ENCODE data around the gene KRT32. TPM values are rescaled to one million over a fixed set of nuclear protein-coding genes. Genes with fewer than 3 reads are reported as not detected.

KRT32 gene
- total RNA-seq, 1 donor from 2014 or later: not detected

DNA sequence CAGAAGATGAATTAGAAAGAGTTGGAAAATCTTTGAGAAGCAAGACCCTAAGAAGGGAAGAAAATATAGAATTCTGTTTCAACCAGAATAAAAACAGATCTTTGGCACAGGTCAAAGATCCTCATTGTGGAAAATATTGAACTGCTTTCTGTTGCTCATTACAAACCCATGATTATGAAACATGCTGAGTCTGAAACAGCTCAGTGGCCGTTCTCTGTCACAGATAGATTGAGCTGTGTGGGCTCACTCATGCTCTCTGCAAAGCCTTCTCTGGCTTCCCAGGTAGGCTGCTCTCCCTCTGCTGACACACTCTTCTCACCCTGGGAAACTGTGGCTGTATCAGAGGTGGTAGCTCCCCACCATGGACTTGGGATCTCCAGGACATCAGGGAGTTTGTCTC lies 23.0 kb downstream of the KRT32 start:
- no peak overlapping the region for H3K27ac Mint-ChIP-seq (ENCODE audit: unreplicated experiment)
- Histone ChIP-seq H2AFZ (ENCODE audit: low read depth, low read length) (no peak overlapping the region), H3K4me2 (ENCODE audit: low read length) (no peak overlapping the region), H3K27ac (ENCODE audit: low read depth, low read length) (no peak overlapping the region), H3K9ac (ENCODE audit: low read length) (no peak overlapping the region), H3K27me3 (ENCODE audit: insufficient read depth, low read length) (no peaks in the 10 kb centered on the region), H3K4me3 (ENCODE audit: insufficient read depth, low read depth, low read length) (no peak overlapping the region), H3K9me3 (ENCODE audit: insufficient read depth, low read depth, low read length) (no peaks in the 10 kb centered on the region), H3K36me3 (ENCODE audit: insufficient read depth, low read length) (no peaks in the 10 kb centered on the region), H3K4me1 (ENCODE audit: insufficient read depth, low read length) (peaks cover 6% of the 10 kb centered on the region), H4K20me1 (ENCODE audit: insufficient read depth, low read length) (no peaks in the 10 kb centered on the region), H3K79me2 (ENCODE audit: insufficient read depth, low read length) (no peaks in the 10 kb centered on the region)
- DNase-seq (ENCODE audit: low read depth): no peak
- FAIRE-seq: no peak
- no peak overlapping the region for H3K4me3 Mint-ChIP-seq (ENCODE audit: unreplicated experiment)
- peaks cover 1% of the 10 kb centered on the region for H3K9me3 Mint-ChIP-seq (ENCODE audit: unreplicated experiment)
- TF ChIP-seq EZH2 (IDR thresholded peaks at IDR 0.05; ENCODE audit: insufficient read depth, low read length): no peak
- H3K4me1 Mint-ChIP-seq (ENCODE audit: low read depth, unreplicated experiment): peaks cover 4% of the 10 kb centered on the region
- no peaks in the 10 kb centered on the region for H3K36me3 Mint-ChIP-seq (ENCODE audit: low read depth, unreplicated experiment)
- H3K27me3 Mint-ChIP-seq (ENCODE audit: low read depth, unreplicated experiment): peaks cover 36% of the 10 kb centered on the region

DNA sequence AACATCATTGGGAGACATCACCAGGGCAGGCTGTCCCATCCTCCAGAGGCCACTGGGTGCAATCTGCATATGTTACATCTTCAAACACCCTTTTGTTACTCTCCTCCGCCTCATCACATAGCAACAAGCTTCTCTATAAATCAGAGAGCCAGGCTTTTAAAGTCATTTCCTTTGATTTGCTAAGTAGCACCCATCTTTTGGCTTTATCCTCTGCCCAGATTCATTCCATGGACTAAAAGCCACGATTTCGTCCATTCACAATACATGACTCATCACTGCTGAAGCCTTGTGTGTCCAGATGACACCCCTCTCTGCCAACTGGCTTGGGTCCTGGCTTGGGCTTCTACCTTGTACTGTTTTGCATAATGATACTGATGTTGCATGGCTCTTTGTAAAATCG lies 24.4 kb downstream of the KRT32 start:
- H3K27ac Mint-ChIP-seq (ENCODE audit: unreplicated experiment): no peak overlapping the region
- TF ChIP-seq EZH2 (IDR thresholded peaks at IDR 0.05; ENCODE audit: insufficient read depth, low read length): no peak
- TF ChIP-seq, protein P1, sequence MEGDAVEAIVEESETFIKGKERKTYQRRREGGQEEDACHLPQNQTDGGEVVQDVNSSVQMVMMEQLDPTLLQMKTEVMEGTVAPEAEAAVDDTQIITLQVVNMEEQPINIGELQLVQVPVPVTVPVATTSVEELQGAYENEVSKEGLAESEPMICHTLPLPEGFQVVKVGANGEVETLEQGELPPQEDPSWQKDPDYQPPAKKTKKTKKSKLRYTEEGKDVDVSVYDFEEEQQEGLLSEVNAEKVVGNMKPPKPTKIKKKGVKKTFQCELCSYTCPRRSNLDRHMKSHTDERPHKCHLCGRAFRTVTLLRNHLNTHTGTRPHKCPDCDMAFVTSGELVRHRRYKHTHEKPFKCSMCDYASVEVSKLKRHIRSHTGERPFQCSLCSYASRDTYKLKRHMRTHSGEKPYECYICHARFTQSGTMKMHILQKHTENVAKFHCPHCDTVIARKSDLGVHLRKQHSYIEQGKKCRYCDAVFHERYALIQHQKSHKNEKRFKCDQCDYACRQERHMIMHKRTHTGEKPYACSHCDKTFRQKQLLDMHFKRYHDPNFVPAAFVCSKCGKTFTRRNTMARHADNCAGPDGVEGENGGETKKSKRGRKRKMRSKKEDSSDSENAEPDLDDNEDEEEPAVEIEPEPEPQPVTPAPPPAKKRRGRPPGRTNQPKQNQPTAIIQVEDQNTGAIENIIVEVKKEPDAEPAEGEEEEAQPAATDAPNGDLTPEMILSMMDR (IDR thresholded peaks at IDR 0.05; ENCODE audit: insufficient read depth, low read depth, low read length): no peak
- peak; percentile 76 for DNase-seq (ENCODE audit: low read depth)

GRCh38 chr17:41440531-41441033 lies 26.6 kb downstream of the KRT32 start, which contains the start of gene KRT38:
TSS of gene KRT38 (minus strand) at chr17:41440983. CDS start at chr17:41440921, 62 bp downstream.
- no peak within 1 kb of the TSS for H2AFZ ChIP-seq (ENCODE audit: low read depth, low read length)
- H3K9me3 ChIP-seq (ENCODE audit: insufficient read depth, low read depth, low read length): no peaks in the 10 kb centered on the region
- no peak within 1 kb of the TSS for H3K4me2 ChIP-seq (ENCODE audit: low read length)
- FAIRE-seq (no peak), DNase-seq (ENCODE audit: low read depth) (no peak)
- H3K27ac Mint-ChIP-seq (ENCODE audit: unreplicated experiment): no peak within 1 kb of the TSS
- H3K27ac ChIP-seq (ENCODE audit: low read depth, low read length): no peak within 1 kb of the TSS
- H3K79me2 ChIP-seq (ENCODE audit: insufficient read depth, low read length): no peaks in the 10 kb centered on the region
- peaks cover 1% of the 10 kb centered on the region for H3K9me3 Mint-ChIP-seq (ENCODE audit: unreplicated experiment)
- no peak within 1 kb of the TSS for H3K9ac ChIP-seq (ENCODE audit: low read length)
- no peaks in the 10 kb centered on the region for H3K36me3 Mint-ChIP-seq (ENCODE audit: low read depth, unreplicated experiment)
- H4K20me1 ChIP-seq (ENCODE audit: insufficient read depth, low read length): no peaks in the 10 kb centered on the region
- no peak within 1 kb of the TSS for H3K4me3 ChIP-seq (ENCODE audit: insufficient read depth, low read depth, low read length)
- H3K36me3 ChIP-seq (ENCODE audit: insufficient read depth, low read length): no peaks in the 10 kb centered on the region
- peaks cover 45% of the 10 kb centered on the region for H3K27me3 Mint-ChIP-seq (ENCODE audit: low read depth, unreplicated experiment)
- H3K4me1 ChIP-seq (ENCODE audit: insufficient read depth, low read length): no peaks in the 10 kb centered on the region
- H3K4me1 Mint-ChIP-seq (ENCODE audit: low read depth, unreplicated experiment): peaks cover 1% of the 10 kb centered on the region
- TF ChIP-seq, protein P1 (IDR thresholded peaks at IDR 0.05; ENCODE audit: insufficient read depth, low read depth, low read length): no peak
- TF ChIP-seq EZH2 (IDR thresholded peaks at IDR 0.05; ENCODE audit: insufficient read depth, low read length): no peak
- H3K27me3 ChIP-seq (ENCODE audit: insufficient read depth, low read length): no peaks in the 10 kb centered on the region
- H3K4me3 Mint-ChIP-seq (ENCODE audit: unreplicated experiment): no peak within 1 kb of the TSS

More for the DNA sequence above, 24.4 kb downstream of the KRT32 start:
- Histone ChIP-seq H3K27ac (ENCODE audit: low read depth, low read length) (no peak overlapping the region), H3K4me1 (ENCODE audit: insufficient read depth, low read length) (peaks cover 6% of the 10 kb centered on the region), H3K36me3 (ENCODE audit: insufficient read depth, low read length) (no peaks in the 10 kb centered on the region), H3K9me3 (ENCODE audit: insufficient read depth, low read depth, low read length) (no peaks in the 10 kb centered on the region), H2AFZ (ENCODE audit: low read depth, low read length) (no peak overlapping the region), H3K4me3 (ENCODE audit: insufficient read depth, low read depth, low read length) (no peak overlapping the region), H3K4me2 (ENCODE audit: low read length) (no peak overlapping the region), H4K20me1 (ENCODE audit: insufficient read depth, low read length) (no peaks in the 10 kb centered on the region), H3K79me2 (ENCODE audit: insufficient read depth, low read length) (no peaks in the 10 kb centered on the region), H3K27me3 (ENCODE audit: insufficient read depth, low read length) (no peaks in the 10 kb centered on the region), H3K9ac (ENCODE audit: low read length) (no peak overlapping the region)
- no peaks in the 10 kb centered on the region for H3K36me3 Mint-ChIP-seq (ENCODE audit: low read depth, unreplicated experiment)
- H3K4me3 Mint-ChIP-seq (ENCODE audit: unreplicated experiment): no peak overlapping the region
- H3K27me3 Mint-ChIP-seq (ENCODE audit: low read depth, unreplicated experiment): peaks cover 34% of the 10 kb centered on the region
- H3K9me3 Mint-ChIP-seq (ENCODE audit: unreplicated experiment): peaks cover 1% of the 10 kb centered on the region
- FAIRE-seq: no peak
- H3K4me1 Mint-ChIP-seq (ENCODE audit: low read depth, unreplicated experiment): peaks cover 4% of the 10 kb centered on the region

Measured in astrocyte (in vitro differentiated cells and primary cell).